PC-3 (cell line): Measurements from ENCODE around the gene PRKCQ.

Experiments
- EZH2 ChIP-seq: fragments of 300-600 bp; sonication (generic); IDR thresholded peaks from one replicate; pipeline ENCODE4 v1.6.1; 2017; ENCODE audit warnings: antibody characterized with exemption, mild to moderate bottlenecking, low read length; ENCODE audit not compliant: unreplicated experiment
- EZH2phosphoT487 ChIP-seq: fragments of 300-600 bp; sonication (generic); IDR thresholded peaks from 2 replicates; pipeline ENCODE4 v1.6.1; 2018; ENCODE audit warnings: mild to moderate bottlenecking, antibody characterized with exemption, low read length, borderline replicate concordance
- TF ChIP-seq, protein P1 (sequence below): fragments of 300-600 bp; sonication (generic); conservative IDR thresholded peaks from 2 replicates; pipeline ENCODE4 v1.5.1; 2017; ENCODE audit warnings: antibody characterized with exemption, low read depth, mild to moderate bottlenecking, low read length

- TF ChIP-seq, protein P1, sequence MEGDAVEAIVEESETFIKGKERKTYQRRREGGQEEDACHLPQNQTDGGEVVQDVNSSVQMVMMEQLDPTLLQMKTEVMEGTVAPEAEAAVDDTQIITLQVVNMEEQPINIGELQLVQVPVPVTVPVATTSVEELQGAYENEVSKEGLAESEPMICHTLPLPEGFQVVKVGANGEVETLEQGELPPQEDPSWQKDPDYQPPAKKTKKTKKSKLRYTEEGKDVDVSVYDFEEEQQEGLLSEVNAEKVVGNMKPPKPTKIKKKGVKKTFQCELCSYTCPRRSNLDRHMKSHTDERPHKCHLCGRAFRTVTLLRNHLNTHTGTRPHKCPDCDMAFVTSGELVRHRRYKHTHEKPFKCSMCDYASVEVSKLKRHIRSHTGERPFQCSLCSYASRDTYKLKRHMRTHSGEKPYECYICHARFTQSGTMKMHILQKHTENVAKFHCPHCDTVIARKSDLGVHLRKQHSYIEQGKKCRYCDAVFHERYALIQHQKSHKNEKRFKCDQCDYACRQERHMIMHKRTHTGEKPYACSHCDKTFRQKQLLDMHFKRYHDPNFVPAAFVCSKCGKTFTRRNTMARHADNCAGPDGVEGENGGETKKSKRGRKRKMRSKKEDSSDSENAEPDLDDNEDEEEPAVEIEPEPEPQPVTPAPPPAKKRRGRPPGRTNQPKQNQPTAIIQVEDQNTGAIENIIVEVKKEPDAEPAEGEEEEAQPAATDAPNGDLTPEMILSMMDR, result no peak
- TF ChIP-seq EZH2 (no peak), EZH2phosphoT487 (no peak)
These were observed 148.9 kb downstream of the PRKCQ start for GRCh38 chr10:6431186-6431585.
